Fibroblast of skin of left biceps (primary cell): Measurements from ENCODE around the gene SRGAP3.

Source experiments
- DNase-seq, 2 experiments: peaks; one replicate each; pipeline ENCODE4 v3.0.0-alpha.2; 2013; ENCODE audit warnings: low read depth in 2 of 2

Gene SRGAP3

GRCh38 chr3:9253327-9253726, 3.9 kb upstream of the SRGAP3 start:
- DNase-seq = no peak

DNA sequence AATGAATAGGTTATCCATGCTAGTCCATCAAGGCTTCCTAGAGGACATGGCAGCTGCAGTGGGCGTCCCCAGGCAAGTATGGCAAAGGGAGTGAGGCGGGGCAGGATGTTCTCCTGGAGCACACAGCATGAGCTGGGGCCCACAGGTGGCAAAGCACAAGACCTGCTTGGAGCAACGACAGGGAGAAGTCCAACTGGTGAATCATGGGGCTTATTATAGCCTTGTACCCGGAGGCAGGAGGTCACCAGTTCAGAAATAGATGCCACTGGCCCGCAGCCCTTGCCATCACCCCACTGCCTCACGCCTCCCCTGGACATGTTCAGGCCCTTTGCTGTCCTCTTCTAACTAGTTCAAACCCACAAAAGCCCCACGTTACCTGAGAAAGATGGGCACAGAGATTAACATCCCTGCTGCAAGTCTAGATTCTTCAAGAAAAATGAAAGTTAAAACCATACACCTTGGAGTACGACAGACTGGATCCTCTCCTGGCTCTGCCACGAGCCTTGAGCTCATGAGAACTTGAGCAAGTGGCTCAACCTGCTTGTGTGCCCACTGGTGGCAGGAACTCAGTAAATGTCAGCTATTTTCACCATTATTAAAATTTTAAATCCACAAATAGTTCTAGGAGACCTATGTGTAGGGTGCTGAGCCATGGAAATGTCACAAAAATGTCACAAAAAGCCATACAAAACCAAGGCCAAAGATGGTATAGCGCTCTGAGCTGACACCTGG, 1.8 kb upstream of the SRGAP3 start:
- DNase-seq = no peak

DNA sequence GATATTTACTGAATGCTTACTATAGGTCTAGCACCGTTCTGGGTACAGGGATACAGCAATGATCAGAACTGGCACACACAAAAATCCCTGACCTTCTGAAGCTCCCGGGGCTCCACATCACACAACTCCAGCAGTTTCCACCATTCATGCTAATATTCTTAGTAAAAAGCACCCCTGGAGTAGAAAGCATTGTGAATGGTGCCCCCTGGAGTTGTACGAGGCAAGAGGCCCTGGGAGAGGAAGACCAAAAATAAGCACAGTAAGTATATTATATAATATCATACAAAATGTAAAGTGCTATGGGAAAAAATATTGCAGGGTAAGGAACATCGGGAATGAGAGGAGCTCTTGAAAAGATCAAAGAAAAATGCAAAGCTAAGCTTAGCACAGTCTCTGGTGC, 790 bp upstream of the SRGAP3 start:
- no peak for DNase-seq

DNA sequence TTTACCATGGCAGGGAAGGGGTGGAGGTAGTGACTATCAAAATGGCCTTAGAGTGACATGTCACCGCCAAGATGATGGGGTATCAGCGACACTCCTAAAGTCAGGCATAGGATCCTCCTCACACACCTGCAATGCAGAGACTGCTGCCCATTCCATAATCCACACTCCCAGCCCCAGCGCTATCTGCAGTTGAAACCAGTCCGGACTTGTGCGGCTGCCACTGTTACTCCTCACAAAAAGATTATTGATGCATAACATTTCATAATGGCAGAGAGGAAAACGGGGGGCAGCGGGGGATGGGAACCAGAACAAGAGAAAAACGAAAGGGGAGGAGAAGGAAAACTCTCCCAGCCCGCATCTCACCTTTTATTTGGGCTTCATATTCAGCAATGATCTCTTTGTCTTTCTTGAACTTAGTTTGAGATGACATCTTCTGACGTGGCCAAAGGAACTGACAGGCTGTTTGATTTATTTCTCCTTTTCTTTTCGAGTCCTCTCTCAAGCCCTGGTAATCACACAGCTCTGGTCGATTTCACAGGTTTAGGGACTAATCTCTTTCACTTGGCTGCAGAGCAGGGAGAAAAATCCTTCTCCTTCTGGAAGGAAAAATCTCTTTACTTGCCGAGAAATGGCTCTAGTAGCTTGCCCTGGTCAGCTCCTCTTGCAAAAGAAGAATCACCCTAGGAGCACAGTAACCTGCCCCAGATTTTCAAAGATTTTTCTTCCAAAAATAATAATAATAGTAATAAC, 749 bp downstream of the SRGAP3 start:
- DNase-seq = no peak

DNA sequence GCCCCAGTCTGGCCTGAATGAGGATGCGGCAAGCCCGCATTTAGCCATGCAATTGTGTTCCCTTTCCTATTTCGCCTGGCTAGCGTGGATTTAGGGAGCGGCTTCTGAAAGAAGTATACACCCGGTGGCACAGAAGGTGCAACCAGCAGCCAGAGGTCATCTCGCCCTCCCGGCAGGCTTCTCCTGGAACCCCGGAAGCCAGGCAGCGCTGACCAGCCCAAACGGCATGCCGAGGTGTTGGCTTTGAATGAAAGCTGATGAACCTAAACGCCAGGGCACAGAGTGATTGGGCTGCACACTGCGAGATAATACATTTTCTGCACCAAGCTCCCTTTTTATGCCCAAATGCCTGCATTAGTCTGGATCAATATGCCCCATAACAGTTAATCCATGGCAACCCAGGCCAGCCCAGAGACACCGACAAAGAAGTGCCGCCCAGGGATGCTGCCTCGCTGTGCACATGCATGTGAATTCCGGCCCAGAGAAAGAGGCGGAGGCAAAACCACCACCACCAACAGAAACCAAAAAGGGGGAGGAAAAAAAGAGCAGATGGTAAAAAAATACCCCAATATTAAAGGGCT, 1.4 kb downstream of the SRGAP3 start:
- DNase-seq = no peak

DNA sequence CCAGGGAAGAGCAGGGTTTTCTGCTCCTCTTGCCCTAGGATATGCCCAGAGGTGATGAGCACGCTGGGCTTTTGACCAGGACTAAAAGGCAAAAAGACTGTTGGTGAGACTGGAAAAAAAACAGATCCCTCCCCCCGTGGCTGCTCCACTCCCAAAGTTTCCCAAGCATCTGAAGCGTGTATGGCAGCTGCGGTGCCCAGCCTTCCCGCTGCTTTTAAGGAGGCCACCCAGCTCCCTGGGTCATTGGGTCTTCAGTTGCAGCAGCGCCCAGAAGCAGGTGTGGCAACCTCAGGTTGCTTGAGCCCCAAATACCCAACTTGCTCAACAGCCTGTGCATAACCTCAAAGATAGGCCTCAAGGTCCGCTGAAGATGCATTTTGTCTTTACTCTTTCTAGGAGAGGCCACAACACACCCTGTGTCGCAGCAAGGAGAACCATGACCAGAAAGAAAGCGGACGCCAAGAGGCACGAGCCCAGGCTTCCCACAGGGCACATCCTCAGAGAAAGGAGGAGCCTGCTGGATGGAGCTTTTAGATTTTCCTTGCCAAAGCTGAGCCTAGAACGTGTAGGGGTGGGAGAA, 2.0 kb downstream of the SRGAP3 start:
- no peak for DNase-seq

- no peak for DNase-seq
These were observed 3.3 kb downstream of the SRGAP3 start for GRCh38 chr3:9246189-9246588.

DNA sequence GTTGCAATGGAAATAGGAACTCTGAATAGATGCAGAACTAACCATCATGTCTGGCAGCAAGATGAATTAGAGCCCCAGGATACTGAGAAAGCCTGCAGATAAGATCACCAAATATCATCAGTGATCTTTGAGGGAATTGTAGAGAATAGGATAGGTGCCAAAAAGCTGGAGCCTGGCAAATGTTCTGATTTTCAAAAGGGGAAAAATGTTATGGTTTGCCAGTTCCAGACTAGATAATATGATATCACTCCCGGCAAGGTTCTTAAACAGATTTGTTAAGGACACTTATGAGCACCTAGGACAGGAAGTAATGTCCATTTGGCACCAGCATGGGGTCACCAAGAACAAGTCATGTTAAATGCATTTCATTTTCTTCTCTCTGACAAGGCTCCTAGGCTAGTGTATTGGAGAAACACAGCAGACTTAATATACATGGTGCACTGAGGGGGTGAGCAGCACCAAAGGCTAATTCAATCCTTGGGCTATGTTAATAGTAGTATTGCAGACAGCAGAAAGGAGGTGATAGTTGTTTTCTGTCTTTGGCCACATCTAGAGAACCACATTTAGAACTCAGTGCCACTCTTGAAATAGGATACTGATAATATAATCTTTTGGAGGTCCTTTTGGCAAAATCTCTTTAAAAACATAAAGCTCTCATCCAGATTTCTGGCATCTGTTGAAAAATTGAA, 4.8 kb downstream of the SRGAP3 start:
- DNase-seq = no peak

- DNase-seq = no peak
These were observed 7.5 kb downstream of the SRGAP3 start for GRCh38 chr3:9241956-9242355.

DNA sequence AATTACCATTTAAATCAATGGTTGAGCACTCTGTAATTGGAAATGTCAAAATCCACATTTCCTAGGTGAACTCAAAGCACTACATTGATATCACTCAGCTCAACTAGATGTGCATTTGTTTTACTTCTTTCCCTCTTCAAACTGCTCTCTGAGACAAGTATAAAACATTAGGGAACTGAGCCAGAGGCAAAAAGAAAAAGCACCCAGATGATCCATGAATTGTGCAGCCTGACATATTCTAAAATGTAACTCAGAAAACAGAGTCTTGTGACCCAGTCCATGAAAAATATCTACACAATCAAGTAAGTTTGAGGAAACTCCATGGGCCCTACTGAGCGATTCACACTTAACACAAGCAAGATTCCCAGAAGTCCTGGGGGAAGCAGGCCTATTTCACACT, 9.8 kb downstream of the SRGAP3 start:
- DNase-seq = no peak

- no peak for DNase-seq
These were observed 10.6 kb downstream of the SRGAP3 start for GRCh38 chr3:9238721-9239295.

- DNase-seq = no peak
These were observed 11.2 kb downstream of the SRGAP3 start for GRCh38 chr3:9238276-9238675.

DNA sequence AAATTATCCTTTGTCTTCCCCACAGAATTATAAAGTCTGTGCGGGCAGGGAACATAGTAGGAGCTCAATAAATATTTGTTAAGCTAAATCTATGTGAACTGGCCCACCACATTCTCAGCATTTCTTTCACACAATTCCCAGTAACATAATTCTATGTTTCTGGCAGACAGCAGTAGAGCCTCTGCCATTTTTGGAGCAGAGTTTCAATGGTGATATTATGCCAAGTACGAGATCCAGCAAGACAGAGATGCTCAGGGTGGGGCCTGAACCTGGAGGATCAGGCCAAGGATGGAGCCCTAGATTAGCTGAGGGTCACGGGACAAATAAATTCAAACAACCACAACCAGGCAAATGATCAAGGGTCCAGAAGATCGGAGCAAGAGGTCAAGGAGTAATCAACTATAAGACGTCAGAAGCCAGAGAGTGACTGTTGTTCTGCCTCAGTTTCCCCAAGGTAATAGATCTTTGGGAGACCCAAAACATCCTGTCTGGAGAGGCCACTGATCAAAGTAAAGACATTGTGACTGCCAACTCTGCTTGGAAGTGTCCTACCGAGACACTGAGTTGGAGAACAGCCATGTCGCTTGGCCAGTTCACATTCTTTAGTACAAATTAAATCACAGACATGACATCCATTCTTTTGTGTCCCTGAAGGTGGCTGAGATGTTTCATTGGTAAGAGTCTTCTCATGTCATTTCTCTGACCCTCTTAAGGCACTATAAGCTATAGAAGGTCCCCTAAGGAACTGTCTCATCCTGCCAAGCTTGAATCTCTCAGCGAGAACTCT, 15.4 kb downstream of the SRGAP3 start:
- DNase-seq = no peak

DNA sequence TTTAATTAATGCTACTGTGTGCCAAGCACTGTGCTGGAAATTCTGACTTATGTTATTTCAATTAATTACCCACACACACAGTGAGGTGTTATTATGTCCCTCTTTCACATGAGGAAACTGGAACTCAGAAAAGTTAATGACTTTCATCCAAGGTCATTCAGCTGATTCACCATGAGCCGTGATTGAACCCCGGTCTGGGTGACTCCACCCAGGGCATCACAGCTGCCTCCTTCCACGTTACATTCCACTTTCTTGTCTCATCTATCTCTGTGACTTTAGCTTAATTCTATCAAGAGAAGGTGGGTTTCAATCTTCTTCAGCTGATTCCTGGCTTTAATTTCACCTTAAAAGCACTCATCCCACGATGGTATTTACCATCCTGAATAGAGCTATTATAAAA, 16.3 kb downstream of the SRGAP3 start:
- DNase-seq = no peak

DNA sequence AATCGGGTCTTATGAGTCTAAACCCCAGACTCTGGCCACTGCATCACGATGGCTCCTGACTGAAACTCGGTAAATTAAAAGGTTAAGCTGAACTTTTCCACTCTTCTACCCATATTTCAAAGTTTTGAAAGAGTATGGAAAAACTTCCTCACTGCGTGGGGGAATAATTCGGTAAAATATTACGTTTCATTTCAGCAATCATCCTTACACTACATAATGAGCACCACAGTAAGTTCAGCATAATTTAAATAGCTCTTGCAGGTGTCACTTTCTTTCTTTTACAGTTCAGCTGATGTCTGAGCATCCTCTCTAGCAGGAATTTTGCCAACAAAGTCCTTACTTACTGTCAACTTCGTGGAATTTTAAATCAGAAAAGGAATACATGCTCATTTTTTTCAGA, 17.5 kb downstream of the SRGAP3 start:
- no peak for DNase-seq

GRCh38 chr3:9231471-9231870, 18.0 kb downstream of the SRGAP3 start:
- no peak for DNase-seq

DNA sequence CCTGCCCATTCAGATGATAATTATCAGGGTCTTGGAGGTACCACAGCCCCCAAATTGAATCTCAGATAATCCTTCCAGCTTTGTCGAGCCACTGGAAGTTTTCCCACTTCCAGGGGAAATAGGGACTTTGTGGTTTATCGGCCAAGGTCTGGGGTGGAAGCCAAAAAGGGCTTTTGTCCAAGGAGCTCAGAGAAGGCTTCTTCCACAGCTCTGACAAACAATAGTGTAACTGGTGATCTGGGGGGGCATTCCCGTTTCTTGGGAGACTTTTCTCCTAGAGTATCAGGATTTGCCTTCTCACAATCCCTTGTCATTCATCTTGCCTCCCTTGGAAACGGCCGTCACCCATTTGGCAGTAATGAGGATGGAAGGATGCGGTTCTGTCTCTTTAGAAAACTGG, 18.4 kb downstream of the SRGAP3 start:
- no peak for DNase-seq

GRCh38 chr3:9230596-9230995, 18.9 kb downstream of the SRGAP3 start:
- no peak for DNase-seq

- no peak for DNase-seq
These were observed 19.6 kb downstream of the SRGAP3 start for GRCh38 chr3:9229879-9230278.

- no peak for DNase-seq
These were observed 20.1 kb downstream of the SRGAP3 start for GRCh38 chr3:9229325-9229724.

- DNase-seq = no peak
These were observed 23.1 kb downstream of the SRGAP3 start for GRCh38 chr3:9226326-9226725.
